ENCODE results near the gene RBMS3. TPM values are rescaled to one million over a fixed set of nuclear protein-coding genes. Genes with fewer than 3 reads are reported as not detected.

Gene RBMS3
- total and polyA plus RNA-seq, 2 of the 8 experiments (the other 6 are each of a cell fraction or from before 2014, with no cell fraction given): 3.7 to 6.9 TPM

DNA sequence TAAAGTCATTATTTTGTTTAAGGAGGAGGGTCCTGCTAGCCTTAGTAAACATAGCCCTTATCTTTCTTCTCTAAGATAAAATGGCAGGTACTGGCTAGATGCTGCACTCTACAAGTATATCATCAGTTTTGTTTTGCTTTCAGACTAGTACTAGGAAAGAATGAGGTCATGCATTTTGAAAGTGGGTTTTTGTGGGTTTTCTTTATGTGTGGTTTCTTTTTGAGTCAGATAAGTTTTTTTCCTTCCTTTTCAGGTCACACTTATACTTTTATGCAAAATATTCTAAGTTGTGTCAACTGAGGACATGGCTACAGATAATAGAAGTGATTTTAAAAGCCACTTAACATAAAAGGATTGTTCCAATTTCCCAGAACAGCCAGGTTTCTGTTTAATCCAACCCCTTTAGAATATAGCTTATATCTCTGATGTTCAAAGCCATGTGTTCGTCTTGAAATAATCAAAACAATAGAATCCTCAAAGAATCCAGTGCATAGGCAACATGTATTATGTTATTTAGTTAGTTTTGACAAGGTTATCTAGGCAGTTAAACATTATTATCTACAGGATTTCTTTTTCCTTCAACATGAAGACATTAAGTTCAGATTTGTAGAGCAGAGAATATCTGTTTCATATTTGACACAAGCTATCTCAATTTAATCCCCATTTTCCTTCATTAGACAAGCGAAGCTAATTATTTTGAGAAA is 406.2 kb downstream of the RBMS3 start (continued):
- TF ChIP-seq NANOG (IDR thresholded peaks at IDR 0.05; ENCODE audit: insufficient read depth, low read depth, low read length, poor library complexity, severe bottlenecking): no peak
- TF ChIP-seq, protein P1, sequence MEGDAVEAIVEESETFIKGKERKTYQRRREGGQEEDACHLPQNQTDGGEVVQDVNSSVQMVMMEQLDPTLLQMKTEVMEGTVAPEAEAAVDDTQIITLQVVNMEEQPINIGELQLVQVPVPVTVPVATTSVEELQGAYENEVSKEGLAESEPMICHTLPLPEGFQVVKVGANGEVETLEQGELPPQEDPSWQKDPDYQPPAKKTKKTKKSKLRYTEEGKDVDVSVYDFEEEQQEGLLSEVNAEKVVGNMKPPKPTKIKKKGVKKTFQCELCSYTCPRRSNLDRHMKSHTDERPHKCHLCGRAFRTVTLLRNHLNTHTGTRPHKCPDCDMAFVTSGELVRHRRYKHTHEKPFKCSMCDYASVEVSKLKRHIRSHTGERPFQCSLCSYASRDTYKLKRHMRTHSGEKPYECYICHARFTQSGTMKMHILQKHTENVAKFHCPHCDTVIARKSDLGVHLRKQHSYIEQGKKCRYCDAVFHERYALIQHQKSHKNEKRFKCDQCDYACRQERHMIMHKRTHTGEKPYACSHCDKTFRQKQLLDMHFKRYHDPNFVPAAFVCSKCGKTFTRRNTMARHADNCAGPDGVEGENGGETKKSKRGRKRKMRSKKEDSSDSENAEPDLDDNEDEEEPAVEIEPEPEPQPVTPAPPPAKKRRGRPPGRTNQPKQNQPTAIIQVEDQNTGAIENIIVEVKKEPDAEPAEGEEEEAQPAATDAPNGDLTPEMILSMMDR (IDR thresholded peaks at IDR 0.05; ENCODE audit: control extremely low read depth in 1 of 3, insufficient read depth in 1 of 3, low read depth in 1 of 3, low read length in 3 of 3): no peak
- no peak for TF ChIP-seq FOSL1 (IDR thresholded peaks at IDR 0.05; ENCODE audit: insufficient read depth, low read depth, low read length)
- no peak for TF ChIP-seq CTBP2 (IDR thresholded peaks at IDR 0.05; ENCODE audit: borderline replicate concordance, insufficient read depth, insufficient read length, low read length)
- TF ChIP-seq ZNF274 (IDR thresholded peaks at IDR 0.05; ENCODE audit: borderline replicate concordance, extremely low read depth, low read length): no peak
- TF ChIP-seq NRF1 (IDR thresholded peaks at IDR 0.05; ENCODE audit: low read depth, low read length): no peak
- TF ChIP-seq, protein P2, sequence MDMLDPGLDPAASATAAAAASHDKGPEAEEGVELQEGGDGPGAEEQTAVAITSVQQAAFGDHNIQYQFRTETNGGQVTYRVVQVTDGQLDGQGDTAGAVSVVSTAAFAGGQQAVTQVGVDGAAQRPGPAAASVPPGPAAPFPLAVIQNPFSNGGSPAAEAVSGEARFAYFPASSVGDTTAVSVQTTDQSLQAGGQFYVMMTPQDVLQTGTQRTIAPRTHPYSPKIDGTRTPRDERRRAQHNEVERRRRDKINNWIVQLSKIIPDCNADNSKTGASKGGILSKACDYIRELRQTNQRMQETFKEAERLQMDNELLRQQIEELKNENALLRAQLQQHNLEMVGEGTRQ (IDR thresholded peaks at IDR 0.05; ENCODE audit: low read length): no peak
